ENCODE measurements around the gene MYO1D. TPM values are rescaled to one million over a fixed set of nuclear protein-coding genes. Genes with fewer than 3 reads are reported as not detected.

MYO1D gene
- total RNA-seq, 1 experiment from 2014 or later: 29.9 TPM

DNA sequence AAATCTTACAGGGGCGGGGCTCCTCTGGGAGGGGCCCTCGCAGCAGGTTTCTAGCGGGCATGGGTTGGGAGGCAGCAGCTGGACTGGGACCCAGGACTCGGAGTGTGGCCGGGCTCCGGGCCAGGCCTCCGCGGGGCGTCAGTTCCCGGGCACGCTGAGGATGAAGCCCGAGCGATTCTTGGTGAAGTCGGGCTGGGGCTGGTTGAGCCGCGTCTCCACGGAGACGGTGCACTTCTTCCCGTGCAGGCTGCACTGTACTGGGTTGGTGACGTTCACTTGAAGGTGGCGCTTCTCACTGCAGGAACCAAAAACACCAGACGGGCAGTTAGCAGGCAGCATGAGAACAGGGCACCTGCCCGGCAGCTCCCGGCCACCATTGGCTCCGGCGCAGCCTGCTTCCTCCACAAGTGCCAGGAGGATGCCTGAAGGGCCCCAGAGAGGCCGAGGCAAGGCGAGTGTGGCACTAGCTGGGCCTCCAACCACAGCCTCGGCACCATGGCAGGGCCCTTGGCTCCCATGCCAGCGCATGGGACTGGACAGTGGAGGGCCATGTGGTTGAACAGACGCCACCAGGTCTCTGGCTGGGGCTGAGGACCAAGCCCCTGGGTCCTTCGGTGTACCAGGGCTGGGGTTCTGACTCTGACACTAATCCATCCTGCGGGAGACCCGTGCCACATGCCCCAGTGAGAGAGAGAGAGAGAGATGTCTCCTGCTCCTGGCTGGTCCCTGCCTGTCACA is 382.1 kb downstream of the MYO1D start:
- peaks cover 4% of the 10 kb centered on the region for H3K36me3 Mint-ChIP-seq
- ATAC-seq (no peak), DNase-seq (ENCODE audit: low spot score) (no peak)
- POLR2A ChIA-PET: no interaction called here
- TF ChIP-seq, protein P1, sequence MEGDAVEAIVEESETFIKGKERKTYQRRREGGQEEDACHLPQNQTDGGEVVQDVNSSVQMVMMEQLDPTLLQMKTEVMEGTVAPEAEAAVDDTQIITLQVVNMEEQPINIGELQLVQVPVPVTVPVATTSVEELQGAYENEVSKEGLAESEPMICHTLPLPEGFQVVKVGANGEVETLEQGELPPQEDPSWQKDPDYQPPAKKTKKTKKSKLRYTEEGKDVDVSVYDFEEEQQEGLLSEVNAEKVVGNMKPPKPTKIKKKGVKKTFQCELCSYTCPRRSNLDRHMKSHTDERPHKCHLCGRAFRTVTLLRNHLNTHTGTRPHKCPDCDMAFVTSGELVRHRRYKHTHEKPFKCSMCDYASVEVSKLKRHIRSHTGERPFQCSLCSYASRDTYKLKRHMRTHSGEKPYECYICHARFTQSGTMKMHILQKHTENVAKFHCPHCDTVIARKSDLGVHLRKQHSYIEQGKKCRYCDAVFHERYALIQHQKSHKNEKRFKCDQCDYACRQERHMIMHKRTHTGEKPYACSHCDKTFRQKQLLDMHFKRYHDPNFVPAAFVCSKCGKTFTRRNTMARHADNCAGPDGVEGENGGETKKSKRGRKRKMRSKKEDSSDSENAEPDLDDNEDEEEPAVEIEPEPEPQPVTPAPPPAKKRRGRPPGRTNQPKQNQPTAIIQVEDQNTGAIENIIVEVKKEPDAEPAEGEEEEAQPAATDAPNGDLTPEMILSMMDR (IDR thresholded peaks at IDR 0.05): no peak
- TF ChIP-seq ATF1 (CRISPR knock-in tag; IDR thresholded peaks at IDR 0.05) (no peak), NR1H2 (CRISPR knock-in tag; IDR thresholded peaks at IDR 0.05) (no peak)
- TF ChIP-seq, protein P2, sequence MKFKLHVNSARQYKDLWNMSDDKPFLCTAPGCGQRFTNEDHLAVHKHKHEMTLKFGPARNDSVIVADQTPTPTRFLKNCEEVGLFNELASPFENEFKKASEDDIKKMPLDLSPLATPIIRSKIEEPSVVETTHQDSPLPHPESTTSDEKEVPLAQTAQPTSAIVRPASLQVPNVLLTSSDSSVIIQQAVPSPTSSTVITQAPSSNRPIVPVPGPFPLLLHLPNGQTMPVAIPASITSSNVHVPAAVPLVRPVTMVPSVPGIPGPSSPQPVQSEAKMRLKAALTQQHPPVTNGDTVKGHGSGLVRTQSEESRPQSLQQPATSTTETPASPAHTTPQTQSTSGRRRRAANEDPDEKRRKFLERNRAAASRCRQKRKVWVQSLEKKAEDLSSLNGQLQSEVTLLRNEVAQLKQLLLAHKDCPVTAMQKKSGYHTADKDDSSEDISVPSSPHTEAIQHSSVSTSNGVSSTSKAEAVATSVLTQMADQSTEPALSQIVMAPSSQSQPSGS (CRISPR knock-in tag; IDR thresholded peaks at IDR 0.05; ENCODE audit: borderline replicate concordance, low read depth): no peak
- CTCF ChIA-PET: no interaction called here
- no peak overlapping the region for H3K4me3 Mint-ChIP-seq
- no peak overlapping the region for H3K27ac Mint-ChIP-seq
- H3K9me3 Mint-ChIP-seq: no peaks in the 10 kb centered on the region
- no peaks in the 10 kb centered on the region for H3K27me3 Mint-ChIP-seq (ENCODE audit: low read depth)
- peaks cover 29% of the 10 kb centered on the region for H3K4me1 Mint-ChIP-seq

- no peaks in the 10 kb centered on the region for H3K9me3 Mint-ChIP-seq
- H3K4me3 Mint-ChIP-seq: no peak overlapping the region
- ATAC-seq: no peak
Measured at GRCh38 chr17:32493976-32494513, 382.9 kb downstream of the MYO1D start.

DNA sequence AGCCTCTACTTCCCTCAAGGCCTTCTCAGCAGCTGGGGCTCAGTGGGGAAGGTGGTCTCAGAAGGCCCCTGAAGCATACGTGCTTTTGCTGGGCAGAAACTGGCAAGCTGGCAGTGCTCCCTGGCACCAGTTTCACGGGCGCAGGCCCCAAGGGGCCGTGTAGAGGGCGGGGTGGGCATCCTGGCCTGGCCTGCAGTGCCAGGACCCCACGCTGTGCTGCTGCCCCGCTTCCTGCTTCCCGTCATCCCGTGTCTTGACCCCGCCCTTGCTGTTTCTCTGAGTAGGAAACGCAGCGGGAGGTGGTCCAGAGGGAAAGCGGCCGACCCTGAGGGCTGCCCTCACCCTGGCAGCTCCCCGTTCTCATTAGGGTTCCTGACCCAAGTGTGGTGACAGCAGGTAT is 383.4 kb downstream of the MYO1D start:
- DNase-seq (ENCODE audit: low spot score): no peak
- ATAC-seq: no peak
- ChIA-PET CTCF (no interaction called here), POLR2A (no interaction called here)
- Mint-ChIP-seq H3K9me3 (no peaks in the 10 kb centered on the region), H3K4me3 (no peak overlapping the region), H3K27me3 (ENCODE audit: low read depth) (no peaks in the 10 kb centered on the region), H3K27ac (no peak overlapping the region), H3K36me3 (peaks cover 12% of the 10 kb centered on the region), H3K4me1 (peaks cover 38% of the 10 kb centered on the region)
- TF ChIP-seq, protein P3, sequence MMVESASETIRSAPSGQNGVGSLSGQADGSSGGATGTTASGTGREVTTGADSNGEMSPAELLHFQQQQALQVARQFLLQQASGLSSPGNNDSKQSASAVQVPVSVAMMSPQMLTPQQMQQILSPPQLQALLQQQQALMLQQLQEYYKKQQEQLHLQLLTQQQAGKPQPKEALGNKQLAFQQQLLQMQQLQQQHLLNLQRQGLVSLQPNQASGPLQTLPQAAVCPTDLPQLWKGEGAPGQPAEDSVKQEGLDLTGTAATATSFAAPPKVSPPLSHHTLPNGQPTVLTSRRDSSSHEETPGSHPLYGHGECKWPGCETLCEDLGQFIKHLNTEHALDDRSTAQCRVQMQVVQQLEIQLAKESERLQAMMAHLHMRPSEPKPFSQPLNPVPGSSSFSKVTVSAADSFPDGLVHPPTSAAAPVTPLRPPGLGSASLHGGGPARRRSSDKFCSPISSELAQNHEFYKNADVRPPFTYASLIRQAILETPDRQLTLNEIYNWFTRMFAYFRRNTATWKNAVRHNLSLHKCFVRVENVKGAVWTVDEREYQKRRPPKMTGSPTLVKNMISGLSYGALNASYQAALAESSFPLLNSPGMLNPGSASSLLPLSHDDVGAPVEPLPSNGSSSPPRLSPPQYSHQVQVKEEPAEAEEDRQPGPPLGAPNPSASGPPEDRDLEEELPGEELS (CRISPR knock-in tag; IDR thresholded peaks at IDR 0.05): no peak
- TF ChIP-seq, protein P1 (IDR thresholded peaks at IDR 0.05): no peak
- TF ChIP-seq RORB (CRISPR knock-in tag; IDR thresholded peaks at IDR 0.05) (no peak), ATF6 (CRISPR knock-in tag; IDR thresholded peaks at IDR 0.05) (no peak)
- TF ChIP-seq, protein P4, sequence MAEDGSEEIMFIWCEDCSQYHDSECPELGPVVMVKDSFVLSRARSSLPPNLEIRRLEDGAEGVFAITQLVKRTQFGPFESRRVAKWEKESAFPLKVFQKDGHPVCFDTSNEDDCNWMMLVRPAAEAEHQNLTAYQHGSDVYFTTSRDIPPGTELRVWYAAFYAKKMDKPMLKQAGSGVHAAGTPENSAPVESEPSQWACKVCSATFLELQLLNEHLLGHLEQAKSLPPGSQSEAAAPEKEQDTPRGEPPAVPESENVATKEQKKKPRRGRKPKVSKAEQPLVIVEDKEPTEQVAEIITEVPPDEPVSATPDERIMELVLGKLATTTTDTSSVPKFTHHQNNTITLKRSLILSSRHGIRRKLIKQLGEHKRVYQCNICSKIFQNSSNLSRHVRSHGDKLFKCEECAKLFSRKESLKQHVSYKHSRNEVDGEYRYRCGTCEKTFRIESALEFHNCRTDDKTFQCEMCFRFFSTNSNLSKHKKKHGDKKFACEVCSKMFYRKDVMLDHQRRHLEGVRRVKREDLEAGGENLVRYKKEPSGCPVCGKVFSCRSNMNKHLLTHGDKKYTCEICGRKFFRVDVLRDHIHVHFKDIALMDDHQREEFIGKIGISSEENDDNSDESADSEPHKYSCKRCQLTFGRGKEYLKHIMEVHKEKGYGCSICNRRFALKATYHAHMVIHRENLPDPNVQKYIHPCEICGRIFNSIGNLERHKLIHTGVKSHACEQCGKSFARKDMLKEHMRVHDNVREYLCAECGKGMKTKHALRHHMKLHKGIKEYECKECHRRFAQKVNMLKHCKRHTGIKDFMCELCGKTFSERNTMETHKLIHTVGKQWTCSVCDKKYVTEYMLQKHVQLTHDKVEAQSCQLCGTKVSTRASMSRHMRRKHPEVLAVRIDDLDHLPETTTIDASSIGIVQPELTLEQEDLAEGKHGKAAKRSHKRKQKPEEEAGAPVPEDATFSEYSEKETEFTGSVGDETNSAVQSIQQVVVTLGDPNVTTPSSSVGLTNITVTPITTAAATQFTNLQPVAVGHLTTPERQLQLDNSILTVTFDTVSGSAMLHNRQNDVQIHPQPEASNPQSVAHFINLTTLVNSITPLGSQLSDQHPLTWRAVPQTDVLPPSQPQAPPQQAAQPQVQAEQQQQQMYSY (CRISPR knock-in tag; IDR thresholded peaks at IDR 0.05): no peak

More at GRCh38 chr17:32493976-32494513, 382.9 kb downstream of the MYO1D start:
- ChIA-PET CTCF (no interaction called here), POLR2A (no interaction called here)
- H3K27me3 Mint-ChIP-seq (ENCODE audit: low read depth): no peaks in the 10 kb centered on the region
- DNase-seq (ENCODE audit: low spot score): no peak
- no peak overlapping the region for H3K27ac Mint-ChIP-seq
- H3K4me1 Mint-ChIP-seq: peaks cover 36% of the 10 kb centered on the region
- peaks cover 11% of the 10 kb centered on the region for H3K36me3 Mint-ChIP-seq
- no peak for TF ChIP-seq ATF6 (CRISPR knock-in tag; IDR thresholded peaks at IDR 0.05)
- TF ChIP-seq, protein P5, sequence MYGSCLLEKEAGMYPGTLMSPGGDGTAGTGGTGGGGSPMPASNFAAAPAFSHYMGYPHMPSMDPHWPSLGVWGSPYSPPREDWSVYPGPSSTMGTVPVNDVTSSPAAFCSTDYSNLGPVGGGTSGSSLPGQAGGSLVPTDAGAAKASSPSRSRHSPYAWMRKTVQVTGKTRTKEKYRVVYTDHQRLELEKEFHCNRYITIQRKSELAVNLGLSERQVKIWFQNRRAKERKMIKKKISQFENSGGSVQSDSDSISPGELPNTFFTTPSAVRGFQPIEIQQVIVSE (CRISPR knock-in tag; IDR thresholded peaks at IDR 0.05; ENCODE audit: borderline replicate concordance): no peak
- TF ChIP-seq RELA (CRISPR knock-in tag; IDR thresholded peaks at IDR 0.05; ENCODE audit: borderline replicate concordance): no peak
